K562 (cell line): ENCODE measurements around the gene SOX6. TPM values are rescaled to one million over a fixed set of nuclear protein-coding genes. Genes with fewer than 3 reads are reported as not detected.

Experiments
- ARID1B ChIP-seq: fragments of 450-650 bp; IDR thresholded peaks from 2 replicates; pipeline ENCODE4 v1.6.1; 2016; ENCODE audit warnings: antibody characterized with exemption, mild to moderate bottlenecking, inconsistent platforms
- CBFB ChIP-seq: sonication (generic); formaldehyde crosslinking; IDR thresholded peaks from 2 replicates; pipeline ENCODE4 v1.4.0; 2020; ENCODE audit warnings: mild to moderate bottlenecking, missing genetic modification reagents
- DACH1 ChIP-seq: fragments of 450-650 bp; IDR thresholded peaks from 2 replicates; pipeline ENCODE4 v1.6.1; 2018; ENCODE audit not compliant: partially characterized antibody
- DEAF1 ChIP-seq: fragments of 450-650 bp; formaldehyde crosslinking; IDR thresholded peaks from 2 replicates; pipeline ENCODE4 v1.4.0; 2020; ENCODE audit warnings: mild to moderate bottlenecking, moderate library complexity
- PBX2 ChIP-seq, 2 experiments: IDR thresholded peaks in 1 of 2; conservative IDR thresholded peaks in 1 of 2; 2 replicates each; pipeline ENCODE4 v1.6.1; 2016; ENCODE audit warnings: low read depth in 2 of 2, mild to moderate bottlenecking in 1 of 2, missing compliant biosample characterization in 1 of 2, missing genetic modification characterization in 1 of 2, moderate library complexity in 1 of 2
- PKNOX1 ChIP-seq: fragments of 450-650 bp; IDR thresholded peaks from 2 replicates; pipeline ENCODE4 v1.6.1; 2016
- PRPF4 ChIP-seq: fragments of 200-400 bp; formaldehyde crosslinking; IDR thresholded peaks from one replicate; pipeline ENCODE4 v1.6.1; 2017; ENCODE audit warnings: low read length, low read depth, mild to moderate bottlenecking; ENCODE audit not compliant: insufficient read depth, poor library complexity, severe bottlenecking
- PTBP1 ChIP-seq: fragments of 200-400 bp; formaldehyde crosslinking; IDR thresholded peaks from 2 replicates; pipeline ENCODE4 v1.6.1; 2017; ENCODE audit warnings: low read depth, low read length
- TBL1XR1 ChIP-seq, 2 experiments: IDR thresholded peaks; 2 replicates each; pipeline ENCODE4 v1.6.1; 2012; ENCODE audit warnings: improper control_type of control experiment in 2 of 2, low read length in 2 of 2, mild to moderate bottlenecking in 1 of 2
- ZNF134 ChIP-seq: fragments of 250-450 bp; sonication (Bioruptor Pico); conservative IDR thresholded peaks from 2 replicates; pipeline ENCODE4 v1.4.0; 2020
- polyA plus RNA-seq, 8 experiments: library from polyadenylated mRNA; depleted of rRNA in 4 of 8; stranded (reverse) in 5 of 8; unstranded in 3 of 8; fragments of >200 nt; fragmentation: Nextera tagmentation in 2 of 8; fragmentation: Illumina TruSeq in 1 of 8; extraction: Ambion mirVana in 2 of 8; extraction: Trizol in 1 of 8; gene quantifications; 2 replicates each; pipeline versions ENCODE4 v1.2.1 to v1.2.3, GENCODE V29; 2011 to 2014; ENCODE audit warnings: inconsistent platforms in 1 of 8, missing spikeins in 1 of 8
- total RNA-seq, 7 experiments: library from RNA; depleted of rRNA in 6 of 7; stranded (reverse); fragments of >200 nt in 6 of 7; fragmentation: Illumina TruSeq in 2 of 7; extraction: Trizol in 2 of 7; gene quantifications; 2 replicates each; pipeline versions ENCODE4 v1.2.1 to v1.2.3, GENCODE V29; 2011 to 2021; ENCODE audit warnings: low replicate concordance in 1 of 7

Gene SOX6
- total and polyA plus RNA-seq, 9 of the 15 experiments (the other 6 are each of a cell fraction or from before 2014, with no cell fraction given), result 0.89 to 8.7 (median 5.7) TPM

GRCh38 chr11:16297332-16297731, 59.0 kb downstream of the SOX6 start (continued):
- no peak for TF ChIP-seq PRPF4
- no peak for TF ChIP-seq DACH1
- no peak for TF ChIP-seq CBFB
- TF ChIP-seq PTBP1, result no peak
- 0 out of 4 replicates have a peak, but pooled peaks of 1 of the 2 experiments have one; percentile 18 for TF ChIP-seq TBL1XR1 (IDR thresholded peaks at IDR 0.05; ENCODE audit: low read length in 2 of 2)
- TF ChIP-seq ZNF134, result no peak
- TF ChIP-seq PKNOX1, result peak; percentile 89
- peak; percentile 44; the same call in 1 of the 2 replicates for TF ChIP-seq ARID1B
- TF ChIP-seq DEAF1 (CRISPR knock-in tag), result no peak
- no peak for TF ChIP-seq PBX2 (CRISPR knock-in tag; IDR thresholded peaks at IDR 0.05; ENCODE audit: low read depth)
- TF ChIP-seq PBX2 (tag; conservative IDR thresholded peaks at IDR 0.05; ENCODE audit: low read depth), result peak; percentile 79
- TF ChIP-seq, all 486 proteins: peak for 16
